Measurements from ENCODE around the gene ESPNL.
"Not testable (repeated sequence)": the region's sequence is repeated elsewhere in the genome, so short reads cannot be mapped to it uniquely, and the experiment has no call there.

The ESPNL gene

DNA sequence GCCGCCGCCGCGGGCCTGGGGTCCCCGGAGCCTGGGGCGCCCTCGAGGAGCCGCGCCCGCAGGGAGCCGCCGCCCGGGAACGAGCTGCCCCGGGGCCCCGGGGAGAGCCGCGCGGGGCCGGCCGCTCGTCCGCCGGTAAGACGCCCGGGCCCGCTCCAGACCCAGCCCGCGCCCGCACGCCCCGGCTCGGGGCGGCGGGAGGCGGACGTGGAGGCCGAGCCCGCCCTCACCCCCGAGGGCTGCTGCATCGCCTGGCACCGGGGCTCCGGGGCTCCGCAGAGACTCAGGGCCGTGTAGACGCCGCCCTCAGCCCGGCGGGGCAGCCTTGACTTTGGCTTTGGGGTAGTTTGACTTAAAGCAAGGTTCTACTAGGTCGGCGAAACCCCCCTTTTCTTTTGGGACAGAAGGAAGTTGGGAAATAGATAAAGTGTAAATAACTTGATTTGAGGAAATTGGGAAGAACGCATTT, 59.0 kb downstream of the ESPNL start:
- no peak for DNase-seq (ENCODE audit: low read depth in 2 of 2)

GRCh38 chr2:238159661-238160205, 59.6 kb downstream of the ESPNL start:
- DNase-seq (ENCODE audit: low read depth in 2 of 2), result no peak

DNA sequence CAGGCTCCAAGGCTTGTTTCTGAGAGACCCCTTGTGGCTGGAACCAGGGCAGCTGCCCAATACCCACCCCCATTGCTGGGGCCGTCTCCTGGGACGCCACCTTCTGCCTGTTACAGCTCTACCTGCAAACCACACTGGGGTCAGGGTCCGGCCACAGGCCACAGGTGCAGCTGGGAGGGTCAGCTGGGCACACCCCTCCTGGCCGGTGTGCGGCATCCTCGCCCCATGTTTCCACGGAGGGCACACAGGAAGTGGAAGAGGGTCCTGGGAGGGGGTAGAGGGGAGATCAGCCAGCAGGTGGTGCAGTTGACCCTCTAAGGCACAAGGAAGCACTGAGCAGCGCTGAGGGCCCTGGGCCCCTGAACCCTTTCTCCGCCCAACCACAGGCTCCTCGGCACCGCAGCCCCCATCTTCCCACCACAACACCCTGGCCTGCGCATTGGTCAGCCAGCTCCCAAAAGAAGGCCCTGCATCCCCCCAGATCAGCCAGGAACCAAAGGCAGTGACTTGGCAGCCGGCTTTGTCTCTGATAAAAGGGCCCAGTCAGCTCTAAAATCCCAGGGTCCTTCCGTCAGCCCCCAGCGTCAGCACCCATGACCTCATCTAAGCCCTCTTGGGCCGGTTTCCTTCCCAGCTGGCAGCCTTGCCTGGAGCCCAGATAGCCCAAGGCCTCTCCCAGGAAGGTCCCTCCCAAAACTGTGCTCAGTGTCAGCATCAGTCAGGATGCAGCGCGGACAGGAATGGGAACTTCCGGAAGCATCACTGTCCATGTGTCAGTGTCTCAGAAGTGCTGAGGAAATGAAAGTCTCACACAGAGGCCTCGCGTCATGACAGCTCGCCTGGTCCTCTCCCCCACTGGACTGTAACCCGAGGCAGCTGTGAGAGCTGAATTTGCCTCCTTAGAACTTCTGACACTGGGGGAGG, 60.3 kb downstream of the ESPNL start:
- no peak for DNase-seq (ENCODE audit: low read depth in 2 of 2)

DNA sequence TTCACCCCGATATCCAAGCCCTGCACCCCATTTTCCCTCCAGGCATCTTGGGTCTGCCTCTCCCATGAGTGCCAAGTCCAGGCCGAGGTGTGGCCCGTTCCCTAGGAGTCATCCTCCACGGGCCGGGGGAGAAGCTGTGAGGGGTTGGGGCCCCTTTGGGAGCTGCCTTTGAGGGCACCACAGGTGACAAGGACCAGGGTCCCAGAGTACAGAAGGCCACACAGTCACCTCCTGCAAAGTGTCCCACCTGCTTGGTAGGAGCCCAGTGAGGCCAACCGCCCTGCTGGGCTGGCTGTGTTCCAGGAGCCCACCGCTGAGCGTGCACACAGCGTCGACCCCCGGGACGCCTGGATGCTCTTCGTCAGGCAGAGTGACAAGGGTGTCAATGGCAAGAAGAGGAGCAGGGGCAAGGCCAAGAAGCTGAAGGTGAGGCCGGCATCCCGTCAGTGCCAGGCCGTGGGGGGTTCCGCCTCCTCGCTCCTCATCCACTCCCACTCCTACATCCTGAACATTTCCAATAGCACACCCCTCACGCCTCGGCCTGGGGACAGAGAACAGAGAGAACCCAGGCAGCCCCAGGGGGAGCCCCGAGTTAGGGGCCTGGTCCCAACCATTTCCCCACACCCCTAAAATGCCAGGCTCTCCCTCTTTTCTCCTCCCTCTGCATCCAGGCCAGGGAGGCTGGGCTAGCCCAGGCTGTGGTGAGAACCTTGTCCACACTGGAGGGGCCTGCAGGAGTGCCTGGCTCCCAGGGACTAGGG, 61.3 kb downstream of the ESPNL start:
- no peak for DNase-seq (ENCODE audit: low read depth in 2 of 2)

DNA sequence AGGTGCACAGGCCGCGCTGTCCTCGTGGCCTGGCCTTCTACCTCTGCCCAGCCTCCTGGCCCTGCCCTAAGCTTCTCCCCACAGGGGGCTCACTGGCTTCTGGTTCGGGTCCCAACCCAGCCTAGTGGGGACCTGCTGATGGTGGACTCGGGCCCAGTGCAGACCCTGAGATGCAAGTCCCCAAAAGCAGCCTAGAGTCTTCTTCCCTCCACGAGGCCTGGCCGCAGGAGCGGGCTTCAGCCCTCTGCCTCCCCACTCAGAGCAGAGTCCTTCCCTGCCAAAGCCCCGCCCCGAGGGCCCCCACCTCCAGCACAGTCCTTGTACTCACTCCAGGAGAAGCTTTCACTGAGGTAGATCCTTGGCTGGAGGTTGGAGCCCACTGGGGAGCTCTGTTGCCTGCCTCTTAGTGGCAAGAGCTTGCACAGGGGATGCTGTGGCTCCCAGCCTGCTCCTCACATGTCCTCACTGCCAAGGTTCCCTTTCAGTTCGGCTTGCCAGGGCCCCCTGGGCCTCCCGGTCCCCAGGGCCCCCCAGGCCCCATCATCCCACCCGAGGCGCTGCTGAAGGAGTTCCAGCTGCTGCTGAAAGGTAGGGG, 62.2 kb downstream of the ESPNL start:
- DNase-seq (ENCODE audit: low read depth in 2 of 2), result no peak

DNA sequence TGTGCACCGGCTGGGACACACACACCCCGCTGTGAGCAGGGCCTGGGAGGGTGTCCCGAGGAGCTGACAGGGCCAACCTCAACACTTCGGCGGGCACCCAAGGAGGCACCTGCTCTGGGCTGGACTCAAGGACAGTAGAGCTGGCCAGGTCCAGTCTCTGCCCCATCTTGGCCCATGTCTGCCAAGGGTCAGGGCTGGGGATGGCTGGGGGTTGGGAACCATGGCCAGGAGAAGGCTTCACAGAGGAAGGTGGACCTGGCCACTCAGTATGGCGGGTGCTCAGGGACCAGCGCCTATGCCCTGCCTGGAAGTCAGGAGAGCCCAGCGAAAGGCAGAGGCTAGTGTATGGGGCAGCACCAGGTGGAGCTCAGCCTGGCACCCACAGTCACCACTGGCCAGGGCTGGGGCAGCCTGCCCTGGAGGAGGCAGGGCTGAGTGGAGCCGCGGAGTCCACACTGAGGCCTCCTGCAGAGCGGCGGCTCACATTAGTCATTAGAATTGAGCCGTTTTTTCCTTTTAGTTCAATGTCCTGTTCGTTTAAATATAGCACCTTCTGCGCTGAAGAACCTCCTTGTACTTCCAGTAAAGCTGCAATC, 62.8 kb downstream of the ESPNL start:
- no peak for DNase-seq (ENCODE audit: low read depth in 2 of 2)

- DNase-seq (ENCODE audit: low read depth in 2 of 2), result no peak
Measured at GRCh38 chr2:238163481-238164198, 63.5 kb downstream of the ESPNL start.

- DNase-seq (ENCODE audit: low read depth in 2 of 2), result no peak
Measured at GRCh38 chr2:238164906-238165287, 64.8 kb downstream of the ESPNL start.

DNA sequence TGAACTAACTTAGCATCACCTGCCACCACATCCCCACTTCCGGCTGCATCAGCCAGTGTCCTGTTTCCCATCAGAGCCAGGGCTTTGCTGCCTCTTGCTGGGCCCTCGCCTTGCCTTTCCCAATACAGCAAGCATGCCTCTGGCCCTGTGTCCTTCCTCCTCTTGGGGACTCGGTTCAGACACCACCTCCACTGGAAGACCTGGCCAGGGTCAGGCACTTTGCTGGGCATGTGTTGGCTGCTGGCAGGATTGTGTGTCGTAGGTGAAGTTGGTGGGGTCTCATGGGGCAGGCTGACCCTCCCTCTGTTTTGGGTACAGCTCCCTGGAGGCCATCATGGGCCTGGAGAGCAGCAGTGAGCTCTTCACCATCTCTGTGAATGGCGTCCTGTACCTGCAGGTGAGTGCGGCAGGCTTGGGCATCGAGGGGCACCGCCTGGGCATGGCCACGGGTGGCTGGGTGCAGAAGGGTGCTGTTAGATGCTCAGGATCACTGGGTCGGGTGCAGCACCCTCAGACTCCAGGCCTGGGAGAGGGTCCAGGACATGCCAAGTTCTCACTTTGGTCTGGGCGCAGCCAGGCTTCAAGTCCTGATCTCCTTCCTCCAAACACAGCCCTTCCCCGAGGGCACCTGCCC, 65.3 kb downstream of the ESPNL start:
- DNase-seq (ENCODE audit: low read depth in 2 of 2), result no peak

DNA sequence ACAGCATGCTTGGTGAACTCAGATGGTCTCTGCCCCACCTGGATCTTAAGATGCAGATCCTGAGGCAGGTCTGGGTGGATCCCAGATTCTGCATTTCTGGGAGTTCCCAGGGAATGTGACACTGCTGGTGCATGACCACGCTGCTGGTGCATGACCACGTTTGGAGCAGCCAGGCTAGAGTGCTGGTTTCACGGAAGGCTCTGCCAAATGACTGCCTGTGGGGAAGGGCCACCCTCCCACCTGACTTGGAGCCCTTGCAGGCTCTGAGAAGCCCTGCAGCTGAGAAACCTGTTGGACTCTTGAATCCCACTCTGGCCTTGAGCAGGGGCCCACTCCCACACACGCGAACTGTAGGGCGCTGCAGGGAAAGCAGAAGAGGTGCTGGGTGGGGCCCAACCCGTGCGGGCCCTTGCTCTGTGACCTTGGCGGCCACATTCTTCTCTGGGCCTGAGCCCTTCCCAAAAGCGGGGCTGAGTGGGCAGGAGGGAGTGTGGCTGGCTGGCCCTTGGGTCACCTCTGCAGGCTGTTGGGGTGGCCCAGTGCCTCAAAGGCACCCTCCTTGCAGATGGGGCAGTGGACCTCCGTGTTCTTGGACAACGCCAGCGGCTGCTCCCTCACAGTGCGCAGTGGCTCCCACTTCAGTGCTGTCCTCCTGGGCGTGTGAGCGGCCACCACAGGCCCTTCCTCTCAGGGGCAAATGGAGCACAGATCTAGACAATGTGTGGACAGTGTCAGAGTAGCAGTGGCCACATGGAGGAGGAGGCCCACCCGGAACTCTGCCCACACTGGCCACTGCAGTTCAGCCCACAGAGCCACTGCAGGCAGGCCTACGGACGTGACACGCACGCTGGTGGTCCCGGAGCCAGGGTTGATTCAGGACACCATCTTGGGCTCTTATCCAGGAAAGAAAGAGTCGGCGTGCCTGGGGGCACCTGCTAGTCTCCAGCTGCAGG, 66.5 kb downstream of the ESPNL start:
- DNase-seq (ENCODE audit: low read depth in 2 of 2), result no peak

GRCh38 chr2:238167344-238167715, 67.2 kb downstream of the ESPNL start:
- no peak for DNase-seq (ENCODE audit: low read depth in 2 of 2)

DNA sequence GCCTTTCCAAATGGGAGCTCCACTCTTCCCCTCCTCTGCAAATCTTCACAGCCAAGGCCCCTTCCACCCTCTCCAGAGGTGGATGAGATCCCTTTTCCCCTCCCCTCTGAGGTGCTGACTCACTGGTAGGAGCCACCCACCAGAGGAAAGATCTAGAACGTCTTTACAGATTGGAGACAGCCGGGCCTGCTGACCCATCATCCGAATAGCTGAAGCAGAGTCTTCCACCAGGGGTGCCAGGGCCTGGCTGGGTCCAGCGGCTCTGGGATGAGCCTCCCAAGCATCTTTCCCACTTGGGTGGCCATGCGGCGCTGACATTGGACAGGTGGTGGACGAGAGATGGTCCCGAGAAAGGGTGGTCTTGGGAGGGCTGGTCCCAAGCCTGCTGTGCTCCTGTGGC, 67.6 kb downstream of the ESPNL start:
- DNase-seq (ENCODE audit: low read depth in 2 of 2), result no peak

DNA sequence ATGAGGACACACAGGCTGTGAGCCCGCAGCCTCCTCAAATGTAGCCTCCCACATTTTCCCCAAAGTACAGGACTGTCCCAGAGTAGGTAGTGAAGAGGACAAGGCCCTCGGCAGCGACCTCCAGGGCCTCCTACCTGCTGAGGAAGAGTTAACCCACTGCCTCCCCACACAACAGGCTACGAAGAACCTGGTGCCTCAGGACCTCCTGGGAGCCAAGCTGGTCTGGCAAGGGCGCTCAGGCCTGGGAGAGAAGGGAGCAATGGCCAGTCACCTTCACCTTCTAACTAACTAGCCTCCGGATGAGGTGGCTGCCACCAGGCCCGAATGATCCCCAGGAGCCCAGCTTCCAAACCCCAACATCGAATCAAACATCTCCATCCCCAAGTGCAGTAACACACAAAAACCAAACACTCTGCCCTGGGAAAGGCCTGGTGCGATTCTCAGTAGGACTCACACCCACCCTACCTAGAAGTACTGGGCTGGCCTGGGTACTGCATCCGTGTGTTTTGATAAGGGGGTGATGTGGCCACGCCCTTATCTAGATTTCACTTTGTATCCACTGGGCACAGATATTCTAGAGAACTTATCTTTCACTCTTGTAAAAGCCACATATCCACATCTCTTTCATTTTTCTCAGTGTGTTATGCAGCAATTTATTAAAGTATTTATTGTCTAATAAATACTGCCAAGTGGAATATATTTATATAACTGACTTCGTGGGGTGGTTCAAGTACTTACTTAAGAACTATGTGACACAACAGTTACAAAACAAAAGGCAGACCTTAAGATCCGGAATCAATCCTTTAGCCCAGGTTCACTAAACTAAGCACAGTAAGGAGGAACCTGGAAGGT, 68.3 kb downstream of the ESPNL start:
- no peak for DNase-seq (ENCODE audit: low read depth in 2 of 2)

DNA sequence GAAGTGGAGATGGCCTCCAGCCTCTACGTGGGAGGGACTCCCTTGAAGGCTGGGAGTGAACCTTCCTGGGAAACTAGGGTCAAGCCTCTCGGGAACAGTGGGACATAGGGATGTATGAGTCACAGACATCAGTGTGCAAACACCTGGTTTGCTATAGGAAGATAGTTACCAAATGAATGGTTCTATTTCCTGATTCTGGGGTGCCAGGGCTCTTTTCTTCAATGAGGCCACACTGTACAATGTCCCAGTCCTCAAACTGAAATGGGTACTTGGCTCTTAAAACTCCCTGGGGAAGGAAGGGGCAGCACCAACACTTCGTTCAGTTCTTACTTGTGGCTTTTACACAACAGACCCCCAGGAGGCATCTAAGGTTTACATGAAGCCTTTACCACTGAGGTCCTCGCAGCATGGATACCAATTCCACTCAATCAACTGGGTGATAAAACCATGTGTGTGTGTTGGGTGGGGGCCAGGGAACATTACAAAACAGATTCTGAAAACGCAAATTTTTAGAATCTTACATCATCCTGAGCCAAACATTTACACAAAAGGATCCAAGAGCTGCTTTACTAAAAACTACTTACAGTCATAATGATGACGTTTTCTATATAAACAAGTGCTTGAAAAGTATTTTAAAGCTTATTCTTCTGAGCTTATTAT, 69.0 kb downstream of the ESPNL start:
- DNase-seq (ENCODE audit: low read depth in 2 of 2), result no peak

DNA sequence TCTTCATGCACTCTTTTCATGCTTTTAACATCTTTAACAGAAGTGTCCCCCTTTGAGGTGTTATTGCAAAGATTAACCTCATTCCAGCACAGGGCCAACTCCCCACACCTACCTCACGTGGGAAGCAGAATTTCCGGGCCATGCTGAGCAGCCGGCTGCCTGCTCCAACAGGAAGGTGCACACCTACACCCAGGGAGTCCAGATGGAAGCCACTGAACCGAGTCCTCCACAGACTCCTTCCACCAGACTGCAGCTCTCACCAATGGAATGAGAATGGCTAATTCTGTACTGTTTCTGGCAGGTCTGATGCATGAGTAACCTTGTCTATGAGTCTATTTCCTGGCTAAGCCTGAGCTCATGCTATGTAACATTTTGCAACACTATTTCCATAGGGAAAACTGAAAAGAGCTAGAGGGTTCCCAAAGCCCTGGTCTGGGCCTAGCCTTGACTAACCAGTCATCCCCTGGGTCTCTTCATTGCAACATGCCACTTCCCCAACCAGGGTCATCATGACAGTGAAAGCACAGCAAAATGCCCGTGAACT, 69.6 kb downstream of the ESPNL start:
- DNase-seq (ENCODE audit: low read depth in 2 of 2), result no peak

DNA sequence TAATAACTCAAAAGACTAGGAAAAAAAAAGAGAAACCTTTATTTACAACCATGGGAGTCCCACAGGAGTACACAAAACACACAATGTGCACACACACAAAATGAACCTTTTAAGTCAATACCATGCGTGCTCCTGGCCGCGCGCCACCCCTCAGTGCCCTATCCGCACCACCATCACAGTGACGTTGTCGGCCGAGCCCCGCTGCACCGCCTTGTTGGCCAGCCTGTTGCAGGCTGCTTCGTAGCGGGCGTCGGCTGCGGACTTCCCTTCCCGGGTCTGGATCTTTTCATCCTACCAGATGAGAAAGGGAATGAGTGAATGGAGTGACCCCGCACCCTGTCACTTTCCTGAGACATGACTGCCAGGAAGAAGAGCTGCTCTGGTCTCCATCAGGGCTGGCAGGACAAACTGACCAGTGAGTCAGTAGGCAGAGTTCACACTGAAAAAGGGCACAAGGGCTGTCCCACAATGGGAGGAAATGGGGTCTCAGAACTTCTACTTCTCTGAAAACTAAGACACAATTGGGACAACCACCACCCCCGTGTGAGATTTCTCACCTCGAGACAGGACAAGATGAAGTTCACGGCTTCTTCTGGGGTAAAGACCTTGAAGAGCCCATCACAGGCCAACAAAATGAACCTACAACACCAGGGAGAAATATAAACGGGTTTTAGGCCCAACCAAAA, 70.4 kb downstream of the ESPNL start:
- DNase-seq (ENCODE audit: low read depth in 2 of 2), result no peak

DNA sequence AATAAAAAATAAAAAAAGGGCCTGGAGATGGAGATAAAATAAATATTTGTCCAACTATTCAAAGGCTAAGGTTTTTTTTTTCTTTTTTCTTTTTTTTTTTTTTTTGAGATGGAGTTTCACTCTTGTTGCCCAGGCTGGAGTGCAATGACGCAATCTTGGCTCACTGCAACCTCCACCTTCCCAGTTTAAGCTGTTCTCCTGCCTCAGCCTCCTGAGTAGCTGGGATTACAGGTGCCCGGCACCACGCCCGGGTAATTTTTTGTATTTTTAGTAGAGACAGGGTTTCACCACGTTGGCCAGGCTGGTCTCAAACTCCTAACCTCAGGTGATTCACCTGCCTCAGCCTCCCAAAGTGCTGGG, 70.9 kb downstream of the ESPNL start:
- DNase-seq (ENCODE audit: low read depth in 2 of 2), result not testable (repeated sequence)

Data from stimulated activated CD8-positive, alpha-beta memory T cell treated with anti-CD3 and anti-CD28 coated beads, Interleukin-15, amount 100 ng/mL, for 48 hours (primary cell).